ENCODE data around the gene AP1S1. TPM values are rescaled to one million over a fixed set of nuclear protein-coding genes. Genes with fewer than 3 reads are reported as not detected.

The AP1S1 gene
- total and polyA plus RNA-seq, 9 of the 15 experiments (the other 6 are each of a cell fraction or from before 2014, with no cell fraction given), result 4.4 to 149 (median 89.4) TPM

DNA sequence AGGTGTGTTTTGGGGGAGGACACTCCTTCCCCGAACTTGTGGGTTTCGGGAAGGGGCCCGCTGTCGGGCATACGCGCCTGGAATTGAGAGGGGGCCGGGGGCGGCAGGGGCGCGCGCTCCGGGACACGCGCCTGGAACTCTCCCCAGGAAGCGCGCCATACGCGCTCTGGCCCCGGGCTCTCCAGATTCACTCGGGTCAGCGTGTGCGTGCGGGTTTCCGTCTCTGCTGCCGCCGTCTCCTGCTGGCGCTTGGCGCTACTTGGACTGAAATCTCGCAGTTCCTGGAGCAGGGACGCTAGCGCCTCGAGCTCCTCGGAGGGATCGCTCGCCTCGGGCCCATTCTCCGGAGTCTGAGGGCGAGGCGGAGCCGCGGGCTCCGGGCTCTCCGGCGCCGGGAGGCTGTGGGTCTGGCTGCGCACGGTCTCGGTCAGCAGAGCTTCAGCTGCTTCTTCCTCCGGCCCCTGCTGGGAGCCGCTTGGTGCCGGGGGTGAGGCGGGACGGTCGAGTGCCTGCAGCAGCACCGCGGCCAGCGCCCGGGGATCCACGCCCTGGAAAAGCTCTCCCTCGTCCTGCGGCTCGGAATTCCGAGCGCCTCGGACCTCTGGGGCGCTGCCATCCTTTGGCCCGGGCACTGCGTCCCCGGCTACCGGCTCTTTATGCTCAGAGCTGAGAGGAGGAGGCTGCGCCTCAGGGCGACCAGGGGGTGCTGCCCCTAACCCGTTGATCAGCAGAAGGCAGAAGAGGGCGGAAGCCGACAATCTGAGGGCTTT is 10.0 kb downstream of the AP1S1 start:
- CTCF ChIA-PET (ENCODE audit: low intra/inter-chr PET ratio), result no interaction called here
- Histone ChIP-seq H3K4me3 (peak overlapping the region; percentile 35; the same call in 1 of the 2 replicates), H3K79me2 (ENCODE audit: control insufficient read depth, insufficient read depth, low read length) (no peaks in the 10 kb centered on the region), H2AFZ (ENCODE audit: low read depth, low read length) (no peak overlapping the region), H3K9me3 (replicated peaks; ENCODE audit: control insufficient read depth, insufficient read depth, low read depth, low read length) (no peaks in the 10 kb centered on the region), H3K4me1 (replicated peaks in 1 of 2; ENCODE audit: control insufficient read depth in 2 of 2, insufficient read depth in 2 of 2, low read length in 2 of 2) (peaks cover 28 to 61% of the 10 kb centered on the region in 2 experiments), H4K20me1 (replicated peaks; ENCODE audit: control insufficient read depth, insufficient read depth, low read length) (peaks cover 13% of the 10 kb centered on the region), H3K27ac (ENCODE audit: extremely low read depth, low read depth, low read length) (no peak overlapping the region), H3K27me3 (ENCODE audit: control insufficient read depth in 2 of 2, insufficient read depth in 2 of 2, low read length in 2 of 2) (peaks cover 5 to 15% of the 10 kb centered on the region in 2 experiments; a peak in 2 of 5 replicates), H3K36me3 (ENCODE audit: control insufficient read depth, insufficient read depth, low read length) (peaks cover 15% of the 10 kb centered on the region; the same call in 1 of the 3 replicates), H3K9me1 (ENCODE audit: control insufficient read depth, insufficient read depth, low read length) (peaks cover 3% of the 10 kb centered on the region), H3K9ac (ENCODE audit: insufficient read depth in 1 of 2, low read depth in 2 of 2, low read length in 2 of 2) (peak overlapping the region in 1 of 2 experiments; percentile 90; a peak in 2 of 4 replicates), H3K4me2 (ENCODE audit: insufficient read depth, low read length) (peak overlapping the region; percentile 71)
- FAIRE-seq (no peak), DNase-seq (ENCODE audit: extremely low read depth in 1 of 4, low spot score in 3 of 4) (peak in 3 of 4 experiments; percentile 33 to 65 (median 43)), ATAC-seq (peak; percentile 46)
- intact Hi-C loops (cut with micrococcal nuclease) (no loop called here), in situ Hi-C loops (cut with MboI) (no loop called here)
- 5% methylated on average over 52 of the region's 75 CpGs for WGBS (ENCODE audit: insufficient coverage, low coverage, missing lambda C conversion rate)
- no TSS peak for BruUV-seq (replicated peaks)
- POLR2A ChIA-PET, result interaction anchor here (0.6 to 0.7 kb wide), 2 partner anchors 13 to 629 kb away, joined by 3 read pairs; no protein-coding TSS in a partner anchor
- TF ChIP-seq MIER1 (IDR thresholded peaks at IDR 0.05; ENCODE audit: low read depth), result peak; percentile 85
- no peak for TF ChIP-seq MCM3 (IDR thresholded peaks at IDR 0.05)
- TF ChIP-seq, protein P1, sequence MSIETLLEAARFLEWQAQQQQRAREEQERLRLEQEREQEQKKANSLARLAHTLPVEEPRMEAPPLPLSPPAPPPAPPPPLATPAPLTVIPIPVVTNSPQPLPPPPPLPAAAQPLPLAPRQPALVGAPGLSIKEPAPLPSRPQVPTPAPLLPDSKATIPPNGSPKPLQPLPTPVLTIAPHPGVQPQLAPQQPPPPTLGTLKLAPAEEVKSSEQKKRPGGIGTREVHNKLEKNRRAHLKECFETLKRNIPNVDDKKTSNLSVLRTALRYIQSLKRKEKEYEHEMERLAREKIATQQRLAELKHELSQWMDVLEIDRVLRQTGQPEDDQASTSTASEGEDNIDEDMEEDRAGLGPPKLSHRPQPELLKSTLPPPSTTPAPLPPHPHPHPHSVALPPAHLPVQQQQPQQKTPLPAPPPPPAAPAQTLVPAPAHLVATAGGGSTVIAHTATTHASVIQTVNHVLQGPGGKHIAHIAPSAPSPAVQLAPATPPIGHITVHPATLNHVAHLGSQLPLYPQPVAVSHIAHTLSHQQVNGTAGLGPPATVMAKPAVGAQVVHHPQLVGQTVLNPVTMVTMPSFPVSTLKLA (conservative IDR thresholded peaks at IDR 0.05), result peak in 1 of 2 experiments; percentile 51; a peak in 1 of 4 replicates
- TF ChIP-seq, protein P2, sequence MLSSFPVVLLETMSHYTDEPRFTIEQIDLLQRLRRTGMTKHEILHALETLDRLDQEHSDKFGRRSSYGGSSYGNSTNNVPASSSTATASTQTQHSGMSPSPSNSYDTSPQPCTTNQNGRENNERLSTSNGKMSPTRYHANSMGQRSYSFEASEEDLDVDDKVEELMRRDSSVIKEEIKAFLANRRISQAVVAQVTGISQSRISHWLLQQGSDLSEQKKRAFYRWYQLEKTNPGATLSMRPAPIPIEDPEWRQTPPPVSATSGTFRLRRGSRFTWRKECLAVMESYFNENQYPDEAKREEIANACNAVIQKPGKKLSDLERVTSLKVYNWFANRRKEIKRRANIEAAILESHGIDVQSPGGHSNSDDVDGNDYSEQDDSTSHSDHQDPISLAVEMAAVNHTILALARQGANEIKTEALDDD (IDR thresholded peaks at IDR 0.05), result no peak
- TF ChIP-seq KDM4B (IDR thresholded peaks at IDR 0.05; ENCODE audit: borderline replicate concordance in 2 of 2, low read depth in 1 of 2), result no peak
- TF ChIP-seq, protein P3, sequence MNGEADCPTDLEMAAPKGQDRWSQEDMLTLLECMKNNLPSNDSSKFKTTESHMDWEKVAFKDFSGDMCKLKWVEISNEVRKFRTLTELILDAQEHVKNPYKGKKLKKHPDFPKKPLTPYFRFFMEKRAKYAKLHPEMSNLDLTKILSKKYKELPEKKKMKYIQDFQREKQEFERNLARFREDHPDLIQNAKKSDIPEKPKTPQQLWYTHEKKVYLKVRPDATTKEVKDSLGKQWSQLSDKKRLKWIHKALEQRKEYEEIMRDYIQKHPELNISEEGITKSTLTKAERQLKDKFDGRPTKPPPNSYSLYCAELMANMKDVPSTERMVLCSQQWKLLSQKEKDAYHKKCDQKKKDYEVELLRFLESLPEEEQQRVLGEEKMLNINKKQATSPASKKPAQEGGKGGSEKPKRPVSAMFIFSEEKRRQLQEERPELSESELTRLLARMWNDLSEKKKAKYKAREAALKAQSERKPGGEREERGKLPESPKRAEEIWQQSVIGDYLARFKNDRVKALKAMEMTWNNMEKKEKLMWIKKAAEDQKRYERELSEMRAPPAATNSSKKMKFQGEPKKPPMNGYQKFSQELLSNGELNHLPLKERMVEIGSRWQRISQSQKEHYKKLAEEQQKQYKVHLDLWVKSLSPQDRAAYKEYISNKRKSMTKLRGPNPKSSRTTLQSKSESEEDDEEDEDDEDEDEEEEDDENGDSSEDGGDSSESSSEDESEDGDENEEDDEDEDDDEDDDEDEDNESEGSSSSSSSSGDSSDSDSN (IDR thresholded peaks at IDR 0.05; ENCODE audit: borderline replicate concordance in 1 of 2, low read depth in 2 of 2, low read length in 2 of 2), result peak in 1 of 2 experiments; percentile 77; a peak in 1 of 4 replicates
- TF ChIP-seq, protein P4, sequence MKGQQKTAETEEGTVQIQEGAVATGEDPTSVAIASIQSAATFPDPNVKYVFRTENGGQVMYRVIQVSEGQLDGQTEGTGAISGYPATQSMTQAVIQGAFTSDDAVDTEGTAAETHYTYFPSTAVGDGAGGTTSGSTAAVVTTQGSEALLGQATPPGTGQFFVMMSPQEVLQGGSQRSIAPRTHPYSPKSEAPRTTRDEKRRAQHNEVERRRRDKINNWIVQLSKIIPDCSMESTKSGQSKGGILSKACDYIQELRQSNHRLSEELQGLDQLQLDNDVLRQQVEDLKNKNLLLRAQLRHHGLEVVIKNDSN (CRISPR knock-in tag; IDR thresholded peaks at IDR 0.05), result no peak
- TF ChIP-seq SAP30 (IDR thresholded peaks at IDR 0.05; ENCODE audit: borderline replicate concordance, insufficient read depth, low read depth, low read length, poor library complexity, severe bottlenecking), result peak; percentile 59
- TF ChIP-seq HMGN3 (IDR thresholded peaks at IDR 0.05; ENCODE audit: borderline replicate concordance, extremely low read depth, insufficient read length, low read depth, low read length), result peak; percentile 34
- no peak for TF ChIP-seq SETDB1 (IDR thresholded peaks at IDR 0.05; ENCODE audit: low read length)
- TF ChIP-seq, protein P5, sequence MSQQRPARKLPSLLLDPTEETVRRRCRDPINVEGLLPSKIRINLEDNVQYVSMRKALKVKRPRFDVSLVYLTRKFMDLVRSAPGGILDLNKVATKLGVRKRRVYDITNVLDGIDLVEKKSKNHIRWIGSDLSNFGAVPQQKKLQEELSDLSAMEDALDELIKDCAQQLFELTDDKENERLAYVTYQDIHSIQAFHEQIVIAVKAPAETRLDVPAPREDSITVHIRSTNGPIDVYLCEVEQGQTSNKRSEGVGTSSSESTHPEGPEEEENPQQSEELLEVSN (IDR thresholded peaks at IDR 0.05; ENCODE audit: borderline replicate concordance in 1 of 2, extremely low read depth in 1 of 2, insufficient read depth in 1 of 2, insufficient read length in 1 of 2, low read depth in 1 of 2, low read length in 1 of 2, poor library complexity in 1 of 2, severe bottlenecking in 1 of 2), result no peak
- TF ChIP-seq ZNF445 (CRISPR knock-in tag; IDR thresholded peaks at IDR 0.05; ENCODE audit: low read depth), result no peak
